Jurkat, Clone E6-1 (cell line): ENCODE data around the gene C12orf56.
A peak's percentile ranks its signal among the peaks of the same experiment; 100 is the strongest.
"Not testable (repeated sequence)": the region's sequence is repeated elsewhere in the genome, so short reads cannot be mapped to it uniquely, and the experiment has no call there.

ENCODE experiments used
- DNase-seq: peaks from one replicate; pipeline ENCODE4 v3.0.0-alpha.2; 2011; ENCODE audit warnings: low read depth, low spot score
- H3K4me3 ChIP-seq: 2 replicates; pipeline ENCODE4 v1.5.1; 2011; ENCODE audit warnings: mild to moderate bottlenecking, low read length, control low read depth, moderate library complexity

Gene C12orf56

DNA sequence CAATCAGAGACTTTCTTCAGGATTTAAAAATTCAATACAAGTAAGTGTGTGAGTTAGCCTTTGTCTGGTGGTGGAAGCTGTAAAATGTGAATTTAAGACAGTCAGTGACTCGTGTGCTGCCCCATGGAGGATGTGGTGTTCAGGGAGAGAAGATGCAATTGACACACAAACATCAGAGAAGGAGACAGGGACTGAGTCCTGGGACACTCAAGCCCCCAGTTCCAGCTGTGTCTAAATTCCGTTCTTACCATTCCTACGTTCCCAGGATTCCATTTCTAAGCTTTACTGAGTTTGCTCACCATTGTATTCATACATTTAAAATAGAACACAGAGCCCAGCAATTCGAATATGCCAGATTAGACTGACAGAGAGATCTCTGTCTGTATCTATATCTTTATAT, 67.6 kb downstream of the C12orf56 start:
- DNase-seq, result no peak
- H3K4me3 ChIP-seq, result no peak overlapping the region

DNA sequence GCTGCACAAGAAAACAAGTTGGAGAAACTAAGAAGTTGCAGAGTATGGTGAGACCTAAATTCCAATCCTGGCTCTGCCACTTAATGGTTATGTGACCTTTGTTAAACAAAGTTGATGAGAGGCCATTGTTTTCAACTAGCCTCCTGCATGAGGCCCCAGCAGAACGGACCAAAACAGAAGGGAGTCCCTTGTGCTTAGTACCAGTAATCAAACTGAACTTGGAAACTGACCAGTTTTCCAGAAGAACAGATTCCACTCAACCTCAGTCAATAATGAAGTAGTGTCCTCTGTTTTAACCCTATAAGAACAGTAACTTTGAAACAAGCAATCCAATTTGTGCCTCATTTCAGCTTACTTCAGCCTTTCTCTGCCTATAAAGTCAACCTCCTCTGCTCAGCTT, 69.9 kb downstream of the C12orf56 start:
- DNase-seq, result no peak
- H3K4me3 ChIP-seq, result no peak overlapping the region

DNA sequence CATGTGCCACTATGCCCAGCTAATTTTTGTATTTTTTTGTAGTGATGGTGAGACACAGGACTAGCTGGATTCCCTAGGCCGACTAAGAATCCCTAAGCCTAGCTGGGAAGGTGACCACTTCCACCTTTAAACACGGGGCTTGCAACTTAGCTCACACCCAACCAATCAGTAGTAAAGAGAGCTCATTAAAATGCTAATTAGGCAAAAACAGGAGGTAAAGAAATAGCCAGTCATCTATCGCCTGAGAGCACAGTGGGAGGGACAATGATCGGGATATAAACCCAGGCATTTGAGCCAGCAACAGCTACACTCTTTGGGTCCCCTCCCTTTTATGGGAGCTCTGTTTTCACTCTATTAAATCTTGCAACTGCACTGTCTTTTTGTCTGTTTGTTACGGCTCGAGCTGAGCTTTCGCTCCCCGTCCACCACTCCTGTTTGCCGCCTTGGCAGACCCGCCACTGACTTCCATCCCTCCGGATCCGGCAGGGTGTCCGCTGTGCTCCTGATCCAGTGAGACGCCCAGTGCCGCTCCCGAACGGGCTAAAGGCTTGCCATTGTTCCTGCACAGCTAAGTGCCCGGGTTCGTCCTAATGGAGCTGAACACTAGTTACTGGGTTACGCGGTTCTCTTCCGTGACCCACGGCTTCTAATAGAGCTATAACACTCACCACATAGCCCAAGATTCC, 70.9 kb downstream of the C12orf56 start:
- DNase-seq, H3K4me3 ChIP-seq: not testable (repeated sequence)

DNA sequence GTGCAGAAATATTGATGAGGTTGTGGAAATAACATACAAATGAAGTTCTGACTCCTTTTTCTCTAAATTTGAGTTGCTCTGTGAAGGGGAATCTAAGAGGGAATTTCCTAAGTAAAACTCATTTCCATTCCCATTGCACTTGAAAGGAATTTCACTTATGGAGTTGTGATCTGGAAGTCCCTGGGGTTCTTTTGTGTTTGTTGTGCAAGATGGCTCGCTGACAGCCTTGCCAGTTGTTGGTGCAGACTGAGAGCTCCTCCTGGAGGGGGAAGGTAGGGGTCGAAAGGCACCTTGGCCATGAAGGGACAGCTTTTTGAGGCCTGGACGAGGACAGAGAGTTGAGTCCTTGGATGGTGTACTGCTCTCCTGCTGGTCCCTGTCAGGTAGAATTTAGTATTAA, 72.0 kb downstream of the C12orf56 start:
- H3K4me3 ChIP-seq, result no peak overlapping the region
- no peak for DNase-seq

DNA sequence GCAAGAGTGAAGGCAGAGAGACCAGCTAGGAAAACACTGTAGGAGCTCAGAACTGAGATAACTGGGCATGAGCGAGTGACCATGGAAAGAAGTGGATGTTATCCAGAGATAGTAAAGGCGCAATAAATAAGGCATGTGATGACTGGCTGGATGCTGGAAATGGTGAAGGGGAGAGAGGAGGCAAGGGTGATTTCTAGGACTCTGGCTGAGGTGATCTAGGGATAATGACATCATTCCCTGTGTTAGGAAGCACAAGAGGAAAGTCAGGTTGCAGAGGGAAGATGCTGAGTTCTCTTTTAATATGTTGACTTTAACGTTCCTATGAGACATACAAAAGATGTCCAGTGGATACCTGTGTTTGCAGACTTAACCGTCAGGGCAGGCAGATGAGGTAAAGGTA, 78.7 kb downstream of the C12orf56 start:
- DNase-seq, result no peak
- H3K4me3 ChIP-seq, result no peak overlapping the region

DNA sequence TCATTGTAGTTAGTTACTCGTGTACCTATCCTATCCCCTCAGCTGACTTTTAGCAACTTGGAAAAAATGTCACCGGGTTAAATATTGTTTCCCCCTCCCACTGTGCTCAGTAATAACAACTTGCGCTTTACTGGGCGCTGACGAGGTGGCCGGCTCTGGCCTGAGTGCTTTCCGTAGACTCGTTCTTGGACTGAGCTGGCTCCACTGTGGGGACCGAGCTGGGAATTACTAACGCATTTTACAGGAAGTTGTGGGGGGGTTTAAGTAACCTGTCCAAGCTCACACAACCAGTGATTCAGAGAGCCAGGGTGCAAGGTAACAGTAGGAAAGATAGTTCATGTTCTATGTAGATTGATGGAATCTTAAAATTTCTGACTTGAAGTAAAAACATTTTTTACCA, 86.0 kb downstream of the C12orf56 start:
- H3K4me3 ChIP-seq, result no peak overlapping the region
- DNase-seq, result no peak

DNA sequence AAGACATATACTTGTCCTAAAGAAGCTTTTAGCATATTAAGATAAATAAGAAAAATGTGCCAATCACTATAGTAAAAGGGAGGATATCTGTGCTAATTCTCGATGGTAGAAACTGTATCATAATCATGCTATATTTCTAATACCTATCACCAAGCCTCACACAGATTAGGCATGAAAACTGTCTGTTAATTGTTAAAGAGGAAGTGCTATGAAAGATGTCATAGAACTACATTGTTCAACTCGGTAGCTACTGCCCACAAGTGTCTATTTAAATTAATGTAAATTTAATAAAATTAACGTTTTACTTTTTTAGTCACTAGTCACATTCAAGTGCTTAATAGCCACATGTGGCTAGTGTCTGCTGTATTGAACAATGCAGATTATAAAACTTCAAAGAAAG, 90.9 kb downstream of the C12orf56 start:
- DNase-seq, result no peak
- H3K4me3 ChIP-seq, result no peak overlapping the region

DNA sequence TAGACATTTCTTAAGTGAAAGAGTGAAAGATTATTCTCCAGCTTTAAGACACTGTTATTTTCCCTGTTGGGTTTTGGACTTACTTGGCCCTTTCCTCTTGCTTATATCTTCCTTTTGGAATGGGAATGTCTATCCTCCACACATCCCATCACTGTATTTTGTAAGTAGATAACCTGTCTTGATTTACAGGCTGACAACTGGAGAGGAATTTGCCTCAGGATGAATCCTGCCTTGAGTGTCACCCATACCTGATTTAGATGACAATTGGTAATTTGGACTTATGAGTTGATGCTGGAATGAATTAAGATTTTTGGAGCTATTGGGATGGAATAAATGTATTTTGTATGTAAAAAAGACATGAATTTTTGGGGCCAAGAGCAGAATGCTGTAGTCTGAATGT, 94.3 kb downstream of the C12orf56 start:
- H3K4me3 ChIP-seq, result no peak overlapping the region
- no peak for DNase-seq

DNA sequence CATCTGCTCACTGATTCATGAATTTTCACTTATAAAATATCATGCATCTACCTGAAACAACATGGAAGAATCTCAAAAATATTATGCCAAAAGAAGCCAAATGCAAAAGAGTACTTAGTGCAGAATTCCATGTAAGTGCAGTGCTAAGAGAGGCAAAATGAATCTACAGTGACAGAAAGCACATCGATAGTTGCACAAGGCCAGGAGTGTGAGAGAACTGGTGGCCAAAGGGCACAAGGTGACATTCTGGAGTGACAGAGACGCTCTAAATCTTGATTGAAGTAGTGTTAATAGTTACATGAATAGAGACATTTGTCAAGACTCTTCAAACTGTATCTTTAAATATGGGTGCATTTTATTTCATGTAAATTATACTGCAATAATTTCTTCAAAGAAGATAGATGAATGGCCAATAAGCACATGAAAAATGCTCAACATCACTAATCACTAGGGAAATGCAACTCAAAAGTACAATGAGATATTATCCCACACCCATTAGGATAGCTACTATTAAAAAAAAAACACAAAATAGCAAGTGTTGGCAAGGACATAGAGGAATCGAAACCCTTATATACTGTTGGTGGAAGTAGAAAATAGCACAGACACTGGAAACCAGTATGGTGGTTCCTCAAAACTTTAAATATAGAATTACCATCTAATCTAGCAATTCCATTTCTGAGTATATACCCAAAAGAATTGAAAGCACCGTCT, 96.7 kb downstream of the C12orf56 start:
- DNase-seq, result no peak
- no peak overlapping the region for H3K4me3 ChIP-seq

DNA sequence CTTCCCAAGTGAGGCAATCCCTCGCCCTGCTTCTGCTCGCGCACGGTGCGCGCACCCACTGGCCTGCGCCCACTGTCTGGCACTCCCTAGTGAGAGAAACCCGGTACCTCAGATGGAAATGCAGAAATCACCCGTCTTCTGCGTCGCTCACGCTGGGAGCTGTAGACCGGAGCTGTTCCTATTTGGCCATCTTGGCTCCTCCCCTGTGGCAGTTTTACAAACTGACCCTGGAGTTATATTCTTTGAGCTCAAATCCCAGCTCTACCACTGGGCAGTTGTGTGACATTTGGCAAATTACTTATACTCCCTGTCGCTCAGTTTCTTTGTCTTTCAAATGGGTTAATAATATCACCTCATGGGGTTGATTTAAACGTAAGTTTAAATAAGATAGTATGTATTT, 97.4 kb downstream of the C12orf56 start:
- H3K4me3 ChIP-seq, DNase-seq: not testable (repeated sequence)

DNA sequence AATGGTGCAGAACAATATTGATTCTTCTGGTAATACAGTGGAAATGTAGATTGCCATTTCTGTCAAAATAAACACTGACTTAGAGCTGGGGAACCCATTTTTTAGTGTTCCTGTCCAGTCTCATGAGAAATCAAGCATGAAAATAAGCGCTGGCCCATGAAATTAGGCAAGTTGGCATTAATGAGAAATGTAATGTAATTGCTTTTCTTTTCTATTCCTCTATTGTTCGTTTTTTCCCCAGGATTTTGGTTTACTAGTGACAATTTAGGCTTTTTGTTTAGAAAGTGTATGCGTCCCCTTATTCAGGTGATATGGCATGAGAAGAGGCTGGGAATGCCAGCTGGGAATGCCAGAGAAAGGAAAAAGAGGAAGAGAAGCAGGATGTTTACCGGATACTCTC, 104.0 kb downstream of the C12orf56 start:
- no peak for DNase-seq
- H3K4me3 ChIP-seq, result no peak overlapping the region

DNA sequence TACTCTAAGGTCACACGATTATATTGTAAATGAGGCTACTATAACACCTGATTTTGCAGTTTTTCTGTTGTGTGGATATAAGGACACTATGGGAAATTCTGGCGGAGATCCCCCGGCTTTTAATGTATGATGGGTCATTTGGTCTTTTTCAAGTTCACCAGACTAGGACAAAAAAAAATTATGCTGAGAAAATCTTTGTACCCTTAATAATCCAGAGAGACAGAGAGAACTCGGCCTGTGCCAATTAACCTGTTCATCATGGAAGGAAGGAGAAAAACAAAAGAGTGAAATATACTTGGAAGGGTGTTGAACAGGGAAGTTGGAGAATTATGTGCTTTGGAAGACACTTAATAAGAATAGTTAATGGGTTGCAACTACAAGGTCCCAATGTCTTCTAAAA, 106.3 kb downstream of the C12orf56 start:
- H3K4me3 ChIP-seq, result no peak overlapping the region
- DNase-seq, result no peak

DNA sequence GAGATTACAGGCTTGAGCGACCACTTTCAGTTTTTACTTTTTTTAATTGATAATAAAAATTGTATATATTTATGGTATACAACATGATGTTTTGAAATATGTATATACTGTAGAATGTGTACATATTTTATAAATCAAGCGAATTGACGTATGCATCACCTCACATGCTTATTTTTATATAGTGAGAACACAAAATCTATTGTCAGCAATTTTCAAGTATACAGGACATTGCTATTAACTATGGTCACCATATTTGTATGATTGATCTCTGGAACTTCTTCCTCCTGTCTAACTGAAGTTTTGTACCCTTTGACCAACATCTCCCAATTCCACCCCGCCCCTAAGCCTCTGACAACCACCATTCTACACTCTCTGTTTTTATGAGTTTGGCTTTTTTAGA, 112.1 kb downstream of the C12orf56 start:
- no peak for DNase-seq
- H3K4me3 ChIP-seq, result no peak overlapping the region

DNA sequence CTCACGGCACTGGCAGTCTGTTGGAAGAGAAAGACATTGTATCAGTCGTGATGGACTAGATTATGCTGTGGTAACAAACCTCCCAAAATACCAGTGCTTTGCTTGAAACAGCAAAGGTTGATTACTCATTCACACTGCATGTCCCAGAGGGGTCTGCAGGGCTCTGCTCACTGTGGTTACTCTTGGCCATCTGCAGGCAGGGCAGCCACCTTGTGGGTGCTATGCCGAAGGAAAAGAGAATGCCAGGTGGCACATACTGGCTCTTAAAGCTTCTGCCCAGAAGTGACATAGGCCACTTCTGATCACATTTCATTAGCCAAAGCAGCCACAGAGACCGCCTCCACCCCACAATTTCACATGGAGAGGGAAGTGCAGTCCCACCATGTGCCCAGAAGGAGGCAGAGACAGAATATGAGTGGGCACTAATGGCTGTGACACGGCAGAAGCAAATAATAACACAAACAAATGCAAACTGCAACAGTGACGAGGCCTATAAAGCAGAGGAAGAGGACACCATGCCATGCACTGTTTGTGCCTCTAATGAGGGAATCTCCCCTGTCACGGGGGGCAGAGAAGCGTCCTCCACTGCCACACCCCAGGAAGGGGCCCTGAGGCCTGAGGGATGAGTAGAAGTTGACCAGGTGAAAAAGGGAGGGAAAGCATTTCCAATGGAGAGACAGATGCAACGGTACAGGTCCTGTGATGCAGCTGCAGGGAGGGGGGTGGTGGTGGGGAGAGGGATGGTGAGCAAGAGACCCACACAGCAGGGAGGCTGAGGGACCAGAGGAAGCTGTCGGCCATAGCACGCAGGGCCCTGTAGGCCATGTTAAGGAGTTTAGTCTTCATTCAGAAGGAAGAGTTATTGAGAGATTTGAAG, 116.8 kb downstream of the C12orf56 start:
- no peak overlapping the region for H3K4me3 ChIP-seq
- peak; percentile 24 for DNase-seq

DNA sequence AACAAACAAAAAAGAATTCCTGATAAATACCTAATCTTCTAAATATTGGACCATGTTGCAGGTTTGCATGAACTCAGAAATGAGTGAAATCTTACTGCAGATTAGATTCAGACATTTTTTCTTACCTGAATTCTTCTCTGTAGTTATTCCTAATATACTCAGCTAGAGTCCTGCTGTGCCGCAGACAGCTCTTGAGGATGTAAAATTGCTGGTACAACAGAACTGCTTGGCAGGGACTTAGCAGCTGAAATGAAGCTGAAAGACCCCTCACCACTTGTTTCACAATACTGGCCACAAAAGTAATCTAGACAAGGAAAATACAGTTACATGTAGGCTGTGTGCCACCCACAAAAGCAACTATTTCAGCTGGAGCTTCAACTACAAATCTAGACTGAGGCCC, 120.1 kb downstream of the C12orf56 start:
- H3K4me3 ChIP-seq, result no peak overlapping the region
- no peak for DNase-seq

DNA sequence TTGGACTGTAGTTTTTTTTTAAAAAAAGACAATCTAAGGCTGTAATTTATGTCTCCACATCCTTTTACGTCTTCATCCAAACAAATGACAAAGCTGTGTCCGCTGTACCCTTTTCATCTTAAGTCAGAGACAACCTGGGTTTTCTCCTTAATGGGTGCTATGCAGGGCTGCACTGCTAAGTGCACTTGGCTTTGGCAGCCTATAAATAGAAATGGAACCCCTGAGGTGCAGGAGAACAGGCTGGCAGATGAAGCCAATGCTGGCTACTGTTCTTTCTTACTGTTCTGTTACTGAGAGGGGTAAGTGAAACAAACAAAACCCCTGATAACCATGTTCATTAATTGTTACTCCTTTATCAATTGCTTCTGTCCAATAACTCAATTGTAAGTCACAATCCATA, 121.4 kb downstream of the C12orf56 start:
- no peak for DNase-seq
- H3K4me3 ChIP-seq, result no peak overlapping the region

DNA sequence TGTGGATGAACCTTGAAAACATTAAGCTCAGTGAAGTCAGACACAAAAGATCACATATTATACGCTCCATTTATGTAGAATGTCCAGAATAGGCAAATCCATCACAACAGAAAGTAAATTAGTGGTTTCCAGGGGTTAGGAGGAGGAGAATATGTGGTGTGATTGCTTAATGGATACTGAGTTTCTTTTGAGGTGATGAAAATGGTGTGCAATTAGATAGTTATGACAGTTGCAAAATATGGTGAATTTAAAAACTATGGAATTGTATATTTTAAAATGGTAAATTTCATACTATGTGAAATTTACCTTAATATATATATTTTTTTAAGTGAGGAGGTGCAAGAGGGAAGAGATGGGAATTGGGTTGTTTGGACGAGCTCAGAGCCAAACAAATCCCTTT, 122.1 kb downstream of the C12orf56 start:
- no peak for DNase-seq
- H3K4me3 ChIP-seq, result no peak overlapping the region

DNA sequence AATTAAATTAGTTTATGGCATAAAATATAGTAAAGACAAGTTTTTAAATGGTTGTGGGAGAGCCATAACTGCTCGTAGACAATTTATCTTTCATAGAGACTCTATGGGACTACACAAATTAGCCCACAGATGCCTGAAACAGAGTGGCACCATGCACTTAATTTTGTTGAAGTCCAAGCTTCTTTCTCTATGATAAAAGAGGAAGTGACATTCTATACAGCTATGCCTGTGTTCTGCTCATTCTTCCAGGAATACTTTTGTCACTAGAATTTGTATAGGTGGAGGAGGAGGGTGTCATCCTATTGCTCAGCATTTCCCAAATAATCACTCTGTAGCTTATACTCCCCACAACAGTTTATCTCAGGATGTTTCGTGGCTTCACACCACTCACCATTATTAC, 124.7 kb downstream of the C12orf56 start:
- no peak for DNase-seq
- no peak overlapping the region for H3K4me3 ChIP-seq

DNA sequence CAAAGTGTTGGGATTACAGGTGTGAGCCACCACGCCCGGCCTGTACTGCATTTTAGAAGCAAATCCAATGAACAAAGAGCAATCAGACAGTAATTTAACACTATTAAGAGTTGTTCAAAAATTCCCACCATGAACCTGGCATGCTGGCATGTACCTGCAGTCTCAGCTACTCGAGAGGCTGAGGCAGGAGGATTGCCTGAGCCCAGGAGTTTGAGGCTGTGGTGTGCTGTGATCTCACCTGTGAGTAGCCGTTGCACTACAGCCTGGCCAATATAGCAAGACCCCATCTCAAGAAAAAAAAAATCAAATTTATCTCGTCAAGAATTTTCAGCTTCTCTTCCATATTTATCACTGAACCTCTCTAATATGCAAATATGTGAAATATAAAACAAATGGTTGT, 128.7 kb downstream of the C12orf56 start:
- no peak for DNase-seq
- H3K4me3 ChIP-seq, result no peak overlapping the region

DNA sequence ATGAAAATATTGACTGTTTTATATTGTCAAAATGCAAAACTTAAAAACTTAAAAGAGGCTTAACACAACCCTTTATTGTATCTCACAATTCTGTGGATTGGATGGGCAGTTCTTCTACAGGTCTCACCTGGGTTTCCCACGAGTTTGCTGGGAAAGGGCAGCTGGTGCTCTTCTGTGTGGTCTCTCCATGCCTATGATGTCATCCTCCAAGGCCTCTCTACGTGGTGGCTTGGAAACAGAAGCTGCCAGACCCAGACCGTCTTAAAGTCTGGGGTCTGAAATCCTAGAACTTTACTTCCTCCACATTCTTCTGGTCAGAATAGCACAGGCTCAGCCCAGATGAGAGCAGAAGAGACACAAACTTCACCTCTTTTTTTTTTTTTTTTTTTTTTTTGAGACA, 132.0 kb downstream of the C12orf56 start:
- H3K4me3 ChIP-seq, result no peak overlapping the region
- DNase-seq, result no peak
